Transverse colon (tissue), 4 donors: ENCODE data around the gene CMTM1.

Experiments
- CTCF ChIP-seq, 5 experiments: fragments of 200-600 bp in 3 of 5; fragments of 450-650 bp in 2 of 5; sonication (generic) in 3 of 5; IDR thresholded peaks; 1 replicate in 2 of 5; 2 replicates in 3 of 5; pipeline ENCODE4 v1.5.1; 2016 to 2017; ENCODE audit warnings: antibody characterized with exemption in 5 of 5, inconsistent platforms in 3 of 5, mild to moderate bottlenecking in 2 of 5, moderate library complexity in 1 of 5
- EP300 ChIP-seq: sonication (generic); formaldehyde crosslinking; IDR thresholded peaks from one replicate; pipeline ENCODE4 v1.6.1; 2017; ENCODE audit warnings: antibody characterized with exemption, low read depth
- POLR2A ChIP-seq: fragments of 450-650 bp; IDR thresholded peaks from one replicate; pipeline ENCODE4 v1.6.1; 2016; ENCODE audit warnings: antibody characterized with exemption, mild to moderate bottlenecking, moderate library complexity
- POLR2AphosphoS5 ChIP-seq, 3 donors: sonication (generic); formaldehyde crosslinking; IDR thresholded peaks; one replicate each; pipeline ENCODE4 v1.6.1; 2016; ENCODE audit warnings: antibody characterized with exemption in 3 of 3

- TF ChIP-seq CTCF (IDR thresholded peaks at IDR 0.05) (no peak), POLR2A (no peak), POLR2AphosphoS5 (IDR thresholded peaks at IDR 0.05) (no peak), EP300 (no peak)
These were observed 31.9 kb downstream of the CMTM1 start for GRCh38 chr16:66598111-66598510.
